ENCODE measurements around the gene KCNQ1. TPM values are rescaled to one million over a fixed set of nuclear protein-coding genes. Genes with fewer than 3 reads are reported as not detected.

The KCNQ1 gene
- total RNA-seq, 1 experiment from 2014 or later: 9.2 TPM

GRCh38 chr11:2739531-2740274 lies 294.9 kb downstream of the KCNQ1 start:
- peaks cover 17% of the 10 kb centered on the region for H3K4me1 Mint-ChIP-seq (ENCODE audit: low read depth, unreplicated experiment)
- H3K27me3 Mint-ChIP-seq (ENCODE audit: unreplicated experiment): no peaks in the 10 kb centered on the region
- H3K9me3 Mint-ChIP-seq (ENCODE audit: low read depth, unreplicated experiment): no peaks in the 10 kb centered on the region
- no peak for DNase-seq
- no peaks in the 10 kb centered on the region for H3K36me3 Mint-ChIP-seq (ENCODE audit: insufficient read depth, unreplicated experiment)
- BruUV-seq (replicated peaks): no TSS peak
- TF ChIP-seq CTCF (IDR thresholded peaks at IDR 0.05; ENCODE audit: unreplicated experiment): no peak
- intact Hi-C loops (cut with micrococcal nuclease; ENCODE audit: unreplicated experiment): no loop called here
- H3K27ac Mint-ChIP-seq (ENCODE audit: unreplicated experiment): no peak overlapping the region
- CTCF ChIA-PET: no interaction called here
- no peak overlapping the region for H3K4me3 Mint-ChIP-seq (ENCODE audit: low read depth, unreplicated experiment)

GRCh38 chr11:2740275-2740940 lies 295.6 kb downstream of the KCNQ1 start:
- DNase-seq: no peak
- Mint-ChIP-seq H3K4me1 (ENCODE audit: low read depth, unreplicated experiment) (peaks cover 17% of the 10 kb centered on the region), H3K27me3 (ENCODE audit: unreplicated experiment) (no peaks in the 10 kb centered on the region), H3K4me3 (ENCODE audit: low read depth, unreplicated experiment) (no peak overlapping the region), H3K27ac (ENCODE audit: unreplicated experiment) (no peak overlapping the region), H3K36me3 (ENCODE audit: insufficient read depth, unreplicated experiment) (no peaks in the 10 kb centered on the region), H3K9me3 (ENCODE audit: low read depth, unreplicated experiment) (no peaks in the 10 kb centered on the region)
- CTCF ChIA-PET: interaction anchor here (0.7 kb wide), 1 partner anchor 211 kb away, joined by 3 read pairs; no protein-coding TSS in a partner anchor
- TF ChIP-seq CTCF (IDR thresholded peaks at IDR 0.05; ENCODE audit: unreplicated experiment): no peak
- intact Hi-C loops (cut with micrococcal nuclease; ENCODE audit: unreplicated experiment): no loop called here
- no TSS peak for BruUV-seq (replicated peaks)

GRCh38 chr11:2741006-2741376 lies 296.2 kb downstream of the KCNQ1 start:
- no TSS peak for BruUV-seq (replicated peaks)
- H3K4me1 Mint-ChIP-seq (ENCODE audit: low read depth, unreplicated experiment): peaks cover 17% of the 10 kb centered on the region
- CTCF ChIA-PET: interaction anchor here (0.7 to 0.9 kb wide), 2 partner anchors 208 to 212 kb away, joined by 3 read pairs; no protein-coding TSS in a partner anchor
- intact Hi-C loops (cut with micrococcal nuclease; ENCODE audit: unreplicated experiment): no loop called here
- H3K27ac Mint-ChIP-seq (ENCODE audit: unreplicated experiment): no peak overlapping the region
- no peaks in the 10 kb centered on the region for H3K36me3 Mint-ChIP-seq (ENCODE audit: insufficient read depth, unreplicated experiment)
- no peak overlapping the region for H3K4me3 Mint-ChIP-seq (ENCODE audit: low read depth, unreplicated experiment)
- no peak for DNase-seq
- TF ChIP-seq CTCF (IDR thresholded peaks at IDR 0.05; ENCODE audit: unreplicated experiment): no peak
- H3K9me3 Mint-ChIP-seq (ENCODE audit: low read depth, unreplicated experiment): no peaks in the 10 kb centered on the region
- no peaks in the 10 kb centered on the region for H3K27me3 Mint-ChIP-seq (ENCODE audit: unreplicated experiment)

GRCh38 chr11:2741377-2742131 lies 296.7 kb downstream of the KCNQ1 start:
- CTCF ChIA-PET: interaction anchor here (0.9 kb wide), 1 partner anchor 209 kb away, joined by 3 read pairs; no protein-coding TSS in a partner anchor
- Mint-ChIP-seq H3K27me3 (ENCODE audit: unreplicated experiment) (no peaks in the 10 kb centered on the region), H3K27ac (ENCODE audit: unreplicated experiment) (no peak overlapping the region), H3K4me3 (ENCODE audit: low read depth, unreplicated experiment) (no peak overlapping the region), H3K4me1 (ENCODE audit: low read depth, unreplicated experiment) (peaks cover 17% of the 10 kb centered on the region), H3K9me3 (ENCODE audit: low read depth, unreplicated experiment) (no peaks in the 10 kb centered on the region), H3K36me3 (ENCODE audit: insufficient read depth, unreplicated experiment) (no peaks in the 10 kb centered on the region)
- no peak for TF ChIP-seq CTCF (IDR thresholded peaks at IDR 0.05; ENCODE audit: unreplicated experiment)
- BruUV-seq (replicated peaks): no TSS peak
- DNase-seq: no peak
- intact Hi-C loops (cut with micrococcal nuclease; ENCODE audit: unreplicated experiment): no loop called here

Data from Calu3 (cell line).